ENCODE data around the gene FLNB.

FLNB gene

GRCh38 chr3:58215317-58216025 is 207.2 kb downstream of the FLNB start:
- no peak for DNase-seq

- DNase-seq = no peak
Measured at GRCh38 chr3:58216496-58217195, 208.4 kb downstream of the FLNB start.

GRCh38 chr3:58217209-58217811 is 209.1 kb downstream of the FLNB start:
- no peak for DNase-seq

GRCh38 chr3:58218904-58219303 is 210.7 kb downstream of the FLNB start:
- no peak for DNase-seq
